ENCODE results near the gene UVSSA. TPM values are rescaled to one million over a fixed set of nuclear protein-coding genes. Genes with fewer than 3 reads are reported as not detected.

The UVSSA gene
- total RNA-seq, 1 donor from 2014 or later: 25.5 TPM

- Histone ChIP-seq H3K27me3 (no peaks in the 10 kb centered on the region), H3K4me1 (no peaks in the 10 kb centered on the region), H3K36me3 (peaks cover 0 to 10% of the 10 kb centered on the region in 2 donors), H3K27ac (no peak overlapping the region), H3K9me3 (no peaks in the 10 kb centered on the region), H3K4me3 (no peak overlapping the region)
- TF ChIP-seq, protein P1, sequence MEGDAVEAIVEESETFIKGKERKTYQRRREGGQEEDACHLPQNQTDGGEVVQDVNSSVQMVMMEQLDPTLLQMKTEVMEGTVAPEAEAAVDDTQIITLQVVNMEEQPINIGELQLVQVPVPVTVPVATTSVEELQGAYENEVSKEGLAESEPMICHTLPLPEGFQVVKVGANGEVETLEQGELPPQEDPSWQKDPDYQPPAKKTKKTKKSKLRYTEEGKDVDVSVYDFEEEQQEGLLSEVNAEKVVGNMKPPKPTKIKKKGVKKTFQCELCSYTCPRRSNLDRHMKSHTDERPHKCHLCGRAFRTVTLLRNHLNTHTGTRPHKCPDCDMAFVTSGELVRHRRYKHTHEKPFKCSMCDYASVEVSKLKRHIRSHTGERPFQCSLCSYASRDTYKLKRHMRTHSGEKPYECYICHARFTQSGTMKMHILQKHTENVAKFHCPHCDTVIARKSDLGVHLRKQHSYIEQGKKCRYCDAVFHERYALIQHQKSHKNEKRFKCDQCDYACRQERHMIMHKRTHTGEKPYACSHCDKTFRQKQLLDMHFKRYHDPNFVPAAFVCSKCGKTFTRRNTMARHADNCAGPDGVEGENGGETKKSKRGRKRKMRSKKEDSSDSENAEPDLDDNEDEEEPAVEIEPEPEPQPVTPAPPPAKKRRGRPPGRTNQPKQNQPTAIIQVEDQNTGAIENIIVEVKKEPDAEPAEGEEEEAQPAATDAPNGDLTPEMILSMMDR (IDR thresholded peaks at IDR 0.05): no peak
- no peak for TF ChIP-seq POLR2AphosphoS5 (IDR thresholded peaks at IDR 0.05; ENCODE audit: insufficient read depth in 1 of 2, low read depth in 1 of 2)
- TF ChIP-seq POLR2A (IDR thresholded peaks at IDR 0.05): no peak
- DNase-seq (ENCODE audit: extremely low spot score in 2 of 2): no peak
- intact Hi-C loops (cut with DNase I): no loop called here
Observed at GRCh38 chr4:1379351-1379781, 32.4 kb downstream of the UVSSA start.

- Histone ChIP-seq H3K27ac (no peak overlapping the region), H3K9me3 (no peaks in the 10 kb centered on the region), H3K4me1 (no peaks in the 10 kb centered on the region), H3K27me3 (no peaks in the 10 kb centered on the region), H3K4me3 (no peak overlapping the region), H3K36me3 (peaks cover 0 to 14% of the 10 kb centered on the region in 2 donors)
- no peak for DNase-seq (ENCODE audit: extremely low spot score in 2 of 2)
- TF ChIP-seq, protein P1 (IDR thresholded peaks at IDR 0.05): no peak
- TF ChIP-seq POLR2A (IDR thresholded peaks at IDR 0.05) (no peak), POLR2AphosphoS5 (IDR thresholded peaks at IDR 0.05; ENCODE audit: insufficient read depth in 1 of 2, low read depth in 1 of 2) (no peak)
- intact Hi-C loops (cut with DNase I): no loop called here
Observed at GRCh38 chr4:1379801-1380331, 32.9 kb downstream of the UVSSA start.

- H3K27me3 ChIP-seq: no peaks in the 10 kb centered on the region
- TF ChIP-seq POLR2AphosphoS5 (IDR thresholded peaks at IDR 0.05; ENCODE audit: insufficient read depth in 1 of 2, low read depth in 1 of 2) (no peak), POLR2A (IDR thresholded peaks at IDR 0.05) (no peak)
- TF ChIP-seq, protein P1 (IDR thresholded peaks at IDR 0.05): no peak
- H3K36me3 ChIP-seq: peaks cover 0 to 20% of the 10 kb centered on the region in 2 donors
- intact Hi-C loops (cut with DNase I): no loop called here
- DNase-seq (ENCODE audit: extremely low spot score in 2 of 2): no peak
- no peaks in the 10 kb centered on the region for H3K9me3 ChIP-seq
- no peaks in the 10 kb centered on the region for H3K4me1 ChIP-seq
- no peak overlapping the region for H3K4me3 ChIP-seq
- H3K27ac ChIP-seq: no peak overlapping the region
Observed at GRCh38 chr4:1380368-1381151, 33.6 kb downstream of the UVSSA start.

- Histone ChIP-seq H3K9me3 (no peaks in the 10 kb centered on the region), H3K27ac (no peak overlapping the region), H3K4me3 (no peak overlapping the region), H3K36me3 (peaks cover 0 to 26% of the 10 kb centered on the region in 2 donors), H3K27me3 (no peaks in the 10 kb centered on the region), H3K4me1 (no peaks in the 10 kb centered on the region)
- DNase-seq (ENCODE audit: extremely low spot score in 2 of 2): no peak
- TF ChIP-seq POLR2A (IDR thresholded peaks at IDR 0.05) (no peak), POLR2AphosphoS5 (IDR thresholded peaks at IDR 0.05; ENCODE audit: insufficient read depth in 1 of 2, low read depth in 1 of 2) (no peak)
- TF ChIP-seq, protein P1 (IDR thresholded peaks at IDR 0.05): no peak
- intact Hi-C loops (cut with DNase I): no loop called here
Observed at GRCh38 chr4:1381181-1381621, 34.2 kb downstream of the UVSSA start.

Data from vagina (tissue), 2 donors.